NCI-H2107 (cell line): ENCODE results near the gene CLPTM1L.
"Not testable (repeated sequence)": the region's sequence is repeated elsewhere in the genome, so short reads cannot be mapped to it uniquely, and the experiment has no call there.

Experiments used
- DNase-seq: peaks from one replicate; lab custom pipeline; 2025; lab: John Stamatoyannopoulos, UW

Gene CLPTM1L

GRCh38 chr5:1359713-1360112 lies 14.8 kb upstream of the CLPTM1L start:
- DNase-seq: no peak

GRCh38 chr5:1359031-1359645 lies 14.2 kb upstream of the CLPTM1L start:
- DNase-seq: no peak

- DNase-seq: no peak
Observed at GRCh38 chr5:1358726-1359025, 13.8 kb upstream of the CLPTM1L start.

DNA sequence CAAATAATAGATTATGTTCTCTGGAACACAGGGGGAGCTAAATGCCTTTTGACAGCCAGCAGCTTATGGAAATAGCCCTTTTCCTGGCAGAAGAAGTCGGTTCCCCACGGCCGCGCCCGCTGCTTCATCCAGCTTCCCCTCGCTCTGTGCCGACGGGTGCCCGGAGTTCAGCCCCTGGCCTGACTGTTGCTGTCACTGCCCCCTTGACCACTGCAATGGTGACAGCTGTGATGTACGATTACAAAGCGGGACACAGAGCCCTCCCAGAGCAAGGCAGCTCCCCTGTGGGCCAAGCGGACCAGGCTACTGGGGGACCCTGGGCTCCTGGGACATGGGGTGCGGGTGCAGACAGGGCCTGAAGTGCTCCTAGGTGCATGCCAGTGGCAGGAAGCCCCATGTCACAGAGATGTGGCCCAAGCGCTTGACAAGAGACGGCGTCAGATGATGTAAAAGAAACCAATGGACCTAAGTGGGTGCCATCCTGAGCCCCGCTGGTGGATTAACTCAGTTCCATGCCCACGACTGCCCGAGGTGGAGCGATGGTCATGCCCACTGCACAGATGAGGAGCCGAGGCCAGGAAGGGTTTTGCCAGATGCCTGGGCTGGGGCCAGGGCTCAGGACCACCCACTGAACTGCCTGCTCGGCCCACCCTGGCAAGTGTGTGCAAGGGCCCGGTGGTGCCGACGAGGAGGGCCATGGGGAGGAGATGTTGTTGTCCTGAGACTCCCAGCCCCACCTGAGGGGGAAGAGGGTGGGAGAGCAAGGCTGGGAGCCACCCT lies 13.2 kb upstream of the CLPTM1L start:
- no peak for DNase-seq

DNA sequence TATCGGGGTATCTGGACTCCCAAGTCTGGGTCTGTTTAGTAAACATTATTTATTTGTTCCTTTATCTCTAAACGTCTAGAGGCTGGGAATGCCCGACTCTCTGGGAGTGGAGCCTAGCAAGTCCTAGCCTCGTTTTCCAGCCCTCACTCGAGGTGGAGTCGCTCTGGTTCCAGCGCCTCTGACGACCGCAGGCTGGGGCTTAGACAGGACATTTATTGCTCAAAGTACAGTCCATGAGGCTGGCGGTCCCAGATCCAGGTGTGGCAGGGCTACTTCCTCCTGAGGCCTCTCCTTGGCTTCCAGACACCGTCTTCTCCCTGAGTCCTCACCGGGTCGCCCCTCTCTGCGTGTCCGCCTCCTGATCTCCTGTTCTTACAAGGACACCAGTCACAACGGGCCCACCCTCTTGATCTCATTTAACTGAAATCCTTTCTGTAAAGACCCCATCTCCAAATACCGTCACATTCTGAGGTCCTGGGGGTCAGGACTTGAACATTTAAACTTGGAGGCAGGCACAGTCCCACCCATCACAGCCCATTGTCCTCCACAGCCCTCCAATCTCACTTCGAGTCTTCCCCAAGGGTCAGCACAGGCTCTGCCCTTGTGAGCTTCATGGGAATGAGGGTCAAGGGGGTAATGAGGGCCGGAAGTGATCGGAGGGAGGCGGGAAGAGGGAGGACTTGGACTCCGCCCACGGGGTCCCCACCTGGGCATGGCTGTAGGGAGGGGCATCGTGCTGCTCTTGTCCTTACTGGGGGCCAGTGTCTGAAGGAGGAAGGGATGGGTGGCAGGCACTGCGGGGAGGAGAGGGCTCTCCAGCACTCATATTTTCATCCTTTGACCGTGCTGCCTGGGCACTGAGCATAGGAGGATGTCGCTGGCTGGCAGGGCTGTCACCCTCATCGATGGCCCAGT lies 12.2 kb upstream of the CLPTM1L start:
- no peak for DNase-seq

- DNase-seq: no peak
Observed at GRCh38 chr5:1354576-1354975, 9.7 kb upstream of the CLPTM1L start.

DNA sequence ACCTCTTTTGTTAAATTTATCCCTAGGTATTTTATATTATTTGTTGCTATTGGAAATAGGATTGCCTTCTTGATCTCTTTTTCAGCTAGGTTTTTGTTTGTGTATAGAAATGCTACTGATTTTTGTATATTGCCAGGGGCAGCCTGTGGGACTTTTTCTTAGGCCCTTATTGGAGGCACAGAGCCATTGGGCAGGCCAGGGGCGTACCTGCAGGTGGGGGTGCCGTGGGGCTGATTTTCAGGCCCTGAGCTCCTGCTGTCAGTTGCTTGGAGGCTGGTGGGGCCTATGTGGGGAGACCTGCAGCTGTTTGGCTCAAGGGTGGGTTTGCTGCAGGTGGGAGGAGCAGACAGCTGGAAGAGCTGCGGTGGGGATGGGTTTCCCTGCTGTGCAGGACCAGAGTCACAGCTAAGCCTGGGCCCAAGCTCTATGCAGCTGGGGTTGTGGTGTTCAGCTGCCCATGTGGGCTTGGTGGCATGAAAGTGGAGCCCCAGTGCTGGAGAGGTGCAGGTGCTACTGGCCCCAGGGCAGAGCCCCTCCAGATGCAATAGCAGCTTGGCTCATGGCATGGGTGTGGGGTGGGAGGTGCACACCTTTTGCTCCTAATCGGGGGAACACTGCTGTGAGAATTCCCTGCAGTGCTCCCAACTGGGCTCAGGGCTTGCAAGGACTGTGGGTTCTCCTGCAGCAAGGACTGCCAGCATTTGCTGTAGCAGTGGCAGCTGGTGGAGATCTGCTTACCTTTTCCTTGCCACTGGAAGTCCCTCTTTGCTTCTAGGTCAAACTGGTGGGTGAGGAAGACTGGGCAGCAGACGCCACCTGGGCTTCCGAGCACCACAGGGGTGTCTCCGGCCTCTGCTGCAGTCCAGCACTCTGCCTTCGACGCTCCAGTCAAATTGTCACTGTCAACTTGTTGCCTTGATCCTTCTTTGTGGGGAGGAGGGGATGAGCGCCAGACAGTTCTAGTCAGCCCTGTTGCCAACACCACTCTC lies 7.6 kb upstream of the CLPTM1L start:
- DNase-seq: no peak

DNA sequence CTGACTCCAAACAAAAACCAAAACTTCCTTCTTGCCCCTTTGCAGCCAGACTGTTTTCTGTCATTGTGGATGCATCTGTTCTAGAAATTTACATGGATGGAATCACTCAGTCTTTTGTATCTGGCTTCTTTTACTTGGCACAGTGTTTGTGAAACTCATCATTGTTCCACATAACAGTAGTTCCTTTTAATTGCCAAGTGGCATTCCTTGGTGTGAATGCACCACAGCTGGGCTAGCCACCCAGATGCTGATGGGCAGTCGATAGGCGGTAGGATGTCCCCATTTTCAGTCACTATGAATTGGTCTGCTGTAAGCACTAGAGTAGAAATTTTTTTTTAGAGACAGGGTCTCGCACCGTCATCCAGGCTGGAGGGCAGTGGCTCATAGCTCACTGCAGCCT lies 6.3 kb upstream of the CLPTM1L start:
- DNase-seq: no peak

GRCh38 chr5:1349246-1349645 lies 4.3 kb upstream of the CLPTM1L start:
- DNase-seq: no peak

- DNase-seq: no peak
Observed at GRCh38 chr5:1348986-1349245, 4.0 kb upstream of the CLPTM1L start.

DNA sequence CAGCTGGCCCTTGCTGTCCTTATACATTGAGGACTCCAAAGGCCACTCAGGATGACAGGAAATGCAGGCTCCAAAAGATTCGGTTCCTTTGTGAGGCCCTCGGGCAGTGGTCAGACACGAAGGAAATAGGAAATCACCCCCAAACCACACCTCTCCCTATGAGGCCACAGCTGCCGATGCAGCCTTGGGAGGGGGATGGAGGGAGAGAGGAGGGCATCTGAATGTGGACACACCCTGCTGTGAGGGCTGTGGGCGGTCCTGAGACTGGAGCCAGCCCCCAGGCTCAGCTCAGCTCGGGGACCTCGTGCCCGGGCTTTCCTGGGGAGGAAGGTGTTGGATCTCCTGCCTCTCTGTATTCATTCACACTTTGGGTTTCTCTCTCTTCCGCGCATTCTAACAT lies 2.7 kb upstream of the CLPTM1L start:
- no peak for DNase-seq

DNA sequence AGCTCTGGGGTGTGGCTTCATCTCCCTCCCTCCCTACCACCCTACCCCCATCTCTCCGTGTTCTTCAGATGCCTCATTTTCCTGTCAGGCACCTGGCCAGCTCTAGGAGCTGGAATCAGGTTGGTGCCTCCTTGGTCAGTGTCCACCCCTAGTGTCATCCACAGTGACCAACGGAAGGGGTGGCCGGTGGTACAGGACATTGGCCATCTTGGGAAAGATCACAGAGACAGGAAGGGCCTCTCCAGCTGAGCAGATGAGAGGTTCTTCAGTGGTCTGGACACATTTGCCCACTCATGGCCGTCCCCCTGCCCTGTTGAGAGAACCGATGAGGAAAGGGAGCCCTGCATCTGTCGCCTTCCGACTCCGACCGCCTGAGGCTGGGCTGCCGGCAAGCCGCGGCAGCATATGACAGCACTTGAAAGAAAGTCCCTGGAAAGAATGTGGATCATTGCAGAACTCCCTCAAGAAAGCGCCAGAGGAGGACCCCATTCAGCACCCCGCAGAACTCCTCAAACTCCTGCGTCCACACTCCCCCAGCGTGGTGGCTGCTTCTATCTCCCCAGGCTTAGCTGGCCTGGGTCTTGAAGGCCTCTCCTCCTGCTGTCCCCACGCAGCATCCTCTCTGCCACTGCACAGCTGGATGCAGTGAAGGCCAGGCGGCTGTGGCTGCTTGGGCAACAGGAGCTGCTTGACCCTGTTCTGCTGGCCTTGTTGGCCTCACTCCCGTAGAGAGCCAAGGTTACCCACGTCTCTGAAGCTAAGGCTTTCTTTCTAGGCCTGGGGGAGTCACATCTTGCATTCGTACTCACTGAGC lies 1.9 kb upstream of the CLPTM1L start:
- no peak for DNase-seq

DNA sequence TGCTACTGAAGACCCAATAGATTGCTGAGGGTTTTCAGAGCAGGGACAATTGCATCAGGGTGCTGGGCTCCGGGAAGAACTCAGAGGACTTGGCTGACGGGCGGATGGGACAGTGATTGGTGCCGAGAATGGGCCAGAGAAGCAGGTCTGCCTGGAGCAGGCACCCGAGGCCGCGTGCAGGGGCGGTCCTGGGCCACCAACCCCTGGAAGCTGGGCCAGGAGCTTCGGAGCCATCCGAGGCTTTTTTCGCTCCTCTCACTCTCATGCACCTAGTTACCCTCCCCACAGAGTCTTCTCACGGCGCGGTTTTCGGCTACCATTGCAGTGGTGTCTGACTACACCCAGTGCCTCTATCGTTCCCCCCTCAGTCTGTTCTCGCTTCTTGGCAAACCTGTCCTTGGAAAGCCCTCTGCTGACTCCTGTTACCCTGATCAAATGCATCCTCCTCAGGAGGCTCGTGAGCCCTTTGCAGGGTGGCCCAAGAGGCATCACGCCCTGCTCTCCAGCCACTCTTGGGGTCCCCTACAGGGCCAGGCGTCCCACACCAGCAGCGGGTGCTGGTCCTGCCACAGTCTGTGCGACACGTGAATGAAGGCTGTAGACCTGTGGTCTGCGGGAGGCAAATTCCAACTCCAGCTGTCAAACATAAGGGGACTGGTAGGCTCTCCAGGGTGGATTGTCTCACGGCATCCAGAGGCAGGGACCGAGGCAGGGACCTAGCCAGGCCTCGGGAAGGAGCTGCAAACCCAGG lies 1.2 kb upstream of the CLPTM1L start:
- DNase-seq: no peak

DNA sequence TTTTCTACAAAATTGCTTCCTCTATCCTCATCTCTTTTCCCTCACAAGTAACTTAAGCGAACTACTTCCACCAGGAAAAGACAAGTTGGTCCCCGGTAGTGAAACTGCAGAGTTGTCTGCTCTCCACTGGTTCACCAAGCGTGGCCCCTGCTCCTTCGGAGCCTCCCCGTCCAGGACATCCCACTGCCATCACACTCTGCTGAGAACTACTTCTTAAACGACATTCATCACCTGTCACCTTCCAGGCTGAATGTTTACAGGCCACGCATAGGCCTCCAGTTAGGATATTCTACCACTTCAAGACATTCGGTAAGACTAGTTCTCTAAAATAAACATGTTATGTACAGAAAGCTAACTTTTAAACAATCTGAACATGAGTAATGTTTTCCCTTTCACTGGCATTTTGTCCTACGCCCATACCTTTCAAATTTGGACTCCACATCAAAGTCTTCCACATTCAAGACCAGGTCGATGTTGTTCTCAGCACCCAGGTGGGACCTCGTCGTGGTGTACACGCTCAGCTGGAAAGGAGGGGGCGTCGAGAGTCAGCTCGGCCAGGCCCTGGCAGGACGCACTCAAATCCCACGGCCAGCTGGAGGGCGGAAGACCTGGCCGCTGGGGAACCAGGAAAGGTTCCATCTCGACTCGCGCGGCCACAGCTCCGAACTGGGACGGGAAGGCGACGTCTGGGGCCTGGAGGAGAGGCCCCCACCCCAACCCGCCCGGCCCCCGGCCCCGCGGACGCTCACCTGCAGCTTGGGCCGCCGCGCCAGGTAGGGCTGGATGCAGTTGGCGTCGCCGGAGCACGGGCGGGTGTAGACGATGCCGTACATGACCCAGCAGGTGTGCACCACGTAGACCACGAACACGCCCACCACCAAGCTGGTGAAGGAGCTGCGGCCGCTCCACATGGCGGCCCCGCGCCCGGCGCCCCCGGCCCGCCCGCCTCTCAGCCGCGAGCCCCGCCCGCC lies 683 bp downstream of the CLPTM1L start:
- DNase-seq: no peak

- no peak for DNase-seq
Observed at GRCh38 chr5:1343315-1343751, 1.6 kb downstream of the CLPTM1L start.

DNA sequence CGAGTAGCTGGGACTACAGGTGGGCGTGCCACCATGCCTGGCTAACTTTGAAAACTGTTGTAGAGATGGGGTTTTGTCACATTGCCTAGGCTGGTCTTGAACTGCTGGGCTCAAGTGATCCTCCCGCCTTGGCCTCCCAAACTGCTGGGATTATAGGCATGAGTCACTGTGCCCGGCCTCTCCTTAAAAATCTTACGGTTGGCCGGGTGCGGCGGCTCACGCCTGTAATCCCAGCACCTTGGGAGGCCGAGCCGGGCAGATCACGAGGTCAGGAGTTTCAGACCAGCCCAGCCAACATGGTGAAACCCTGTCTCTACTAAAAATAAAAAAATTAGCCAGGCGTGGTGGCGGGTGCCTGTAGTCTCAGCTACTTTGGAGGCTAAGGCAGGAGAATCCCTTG lies 2.2 kb downstream of the CLPTM1L start:
- not testable (repeated sequence) for DNase-seq

GRCh38 chr5:1342268-1342667 lies 2.6 kb downstream of the CLPTM1L start:
- DNase-seq: no peak

GRCh38 chr5:1341863-1342262 lies 3.0 kb downstream of the CLPTM1L start:
- no peak for DNase-seq

DNA sequence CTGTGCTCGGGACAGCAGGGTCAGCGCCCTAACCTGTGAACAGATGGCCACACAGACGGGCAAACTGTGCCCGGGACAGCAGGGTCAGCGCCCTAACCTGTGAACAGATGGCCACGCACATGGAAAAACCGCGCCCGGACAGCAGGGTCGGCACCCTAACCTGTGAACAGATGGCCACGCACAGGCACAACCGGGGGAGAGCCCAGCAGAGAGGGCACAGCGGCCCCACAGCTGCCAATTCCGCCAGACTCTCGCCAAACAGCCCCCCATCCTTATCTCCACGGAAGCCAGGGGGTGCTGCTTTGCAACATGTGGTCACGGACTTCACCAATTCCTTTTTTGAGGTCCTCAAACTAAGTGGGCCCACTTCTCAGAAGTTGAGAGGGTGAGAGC lies 5.1 kb downstream of the CLPTM1L start:
- DNase-seq: not testable (repeated sequence)
